ENCODE data around the gene CCDC142.

CCDC142 gene

DNA sequence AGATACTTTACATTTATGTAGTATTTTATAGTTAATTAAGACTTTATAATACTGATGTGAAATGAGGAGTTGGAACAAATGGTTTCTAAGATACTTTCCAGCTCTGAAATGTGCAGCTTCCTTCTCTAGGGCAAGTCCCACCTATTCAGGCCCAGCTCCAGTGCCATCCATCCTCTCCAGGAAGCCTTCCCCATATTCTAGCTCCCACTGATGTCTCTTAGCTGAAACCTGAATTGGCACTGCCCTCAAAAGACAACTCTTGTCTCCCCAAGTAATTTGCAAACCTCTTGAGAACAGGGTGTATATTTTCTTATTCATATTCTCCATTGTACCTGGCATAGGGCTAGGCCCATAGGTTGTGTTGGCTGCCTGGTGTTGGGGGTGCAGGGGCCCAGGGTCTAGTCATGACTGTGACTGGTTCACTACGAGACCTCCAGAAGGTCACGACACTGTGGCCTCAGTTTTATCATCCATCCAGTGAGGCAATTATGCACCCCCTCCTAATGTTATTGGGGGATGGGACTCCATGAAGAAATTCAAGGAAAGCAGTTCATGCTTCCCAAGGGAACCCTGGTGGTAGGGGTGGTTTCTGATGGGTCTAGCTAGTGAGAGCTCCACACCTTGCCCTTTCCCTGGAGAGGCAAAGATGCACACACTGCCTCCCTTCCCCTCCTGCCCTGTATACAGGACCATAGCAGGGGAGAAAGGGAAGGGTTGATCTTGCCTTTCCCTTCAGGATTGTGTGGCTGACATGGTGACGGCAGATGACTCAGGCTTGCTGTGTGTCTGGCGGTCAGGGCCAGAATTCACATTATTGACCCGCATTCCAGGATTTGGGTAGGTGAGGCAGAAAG is 58.4 kb downstream of the CCDC142 start:
- no peaks in the 10 kb centered on the region for H4K20me1 ChIP-seq (ENCODE audit: control insufficient read depth, insufficient read depth, low read depth, low read length)
- no peak overlapping the region for H3K4me3 ChIP-seq (ENCODE audit: low read length)
- no peak overlapping the region for H3K4me2 ChIP-seq (ENCODE audit: low read length)
- H3K9me2 ChIP-seq (replicated peaks; ENCODE audit: control insufficient read depth, low read length): no peaks in the 10 kb centered on the region
- peaks cover 34% of the 10 kb centered on the region for H3K4me1 ChIP-seq (ENCODE audit: control insufficient read depth, low read length)
- no peak overlapping the region for H3K27ac ChIP-seq (ENCODE audit: low read depth, low read length)
- peaks cover 30% of the 10 kb centered on the region for H3K36me3 ChIP-seq (ENCODE audit: control insufficient read depth, low read length)
- TF ChIP-seq, protein P1, sequence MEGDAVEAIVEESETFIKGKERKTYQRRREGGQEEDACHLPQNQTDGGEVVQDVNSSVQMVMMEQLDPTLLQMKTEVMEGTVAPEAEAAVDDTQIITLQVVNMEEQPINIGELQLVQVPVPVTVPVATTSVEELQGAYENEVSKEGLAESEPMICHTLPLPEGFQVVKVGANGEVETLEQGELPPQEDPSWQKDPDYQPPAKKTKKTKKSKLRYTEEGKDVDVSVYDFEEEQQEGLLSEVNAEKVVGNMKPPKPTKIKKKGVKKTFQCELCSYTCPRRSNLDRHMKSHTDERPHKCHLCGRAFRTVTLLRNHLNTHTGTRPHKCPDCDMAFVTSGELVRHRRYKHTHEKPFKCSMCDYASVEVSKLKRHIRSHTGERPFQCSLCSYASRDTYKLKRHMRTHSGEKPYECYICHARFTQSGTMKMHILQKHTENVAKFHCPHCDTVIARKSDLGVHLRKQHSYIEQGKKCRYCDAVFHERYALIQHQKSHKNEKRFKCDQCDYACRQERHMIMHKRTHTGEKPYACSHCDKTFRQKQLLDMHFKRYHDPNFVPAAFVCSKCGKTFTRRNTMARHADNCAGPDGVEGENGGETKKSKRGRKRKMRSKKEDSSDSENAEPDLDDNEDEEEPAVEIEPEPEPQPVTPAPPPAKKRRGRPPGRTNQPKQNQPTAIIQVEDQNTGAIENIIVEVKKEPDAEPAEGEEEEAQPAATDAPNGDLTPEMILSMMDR (IDR thresholded peaks at IDR 0.05; ENCODE audit: low read depth, low read length, poor library complexity, severe bottlenecking): no peak
- TF ChIP-seq EZH2phosphoT487 (IDR thresholded peaks at IDR 0.05; ENCODE audit: borderline replicate concordance, low read length): no peak
- H3K9me3 ChIP-seq (ENCODE audit: control insufficient read depth, insufficient read depth, low read length): no peaks in the 10 kb centered on the region
- peaks cover 13% of the 10 kb centered on the region for H3K79me2 ChIP-seq (ENCODE audit: control insufficient read depth, low read length)
- peaks cover 4% of the 10 kb centered on the region; the same call in 1 of the 2 replicates for H3F3A ChIP-seq (ENCODE audit: control insufficient read depth, insufficient read depth)
- no peaks in the 10 kb centered on the region for H3K27me3 ChIP-seq (ENCODE audit: control insufficient read depth, low read length)

Measured in DOHH2 (cell line).